H9 (cell line): Measurements from ENCODE around the gene PDGFRB. TPM values are rescaled to one million over a fixed set of nuclear protein-coding genes. Genes with fewer than 3 reads are reported as not detected.

Experiments
- DNase-seq: peaks from one replicate; pipeline ENCODE4 v3.0.0-alpha.2; 2017
- H2AFZ ChIP-seq: one replicate; pipeline ENCODE4 v1.6.1; 2013; ENCODE audit warnings: mild to moderate bottlenecking, low read length, control low read depth, moderate library complexity
- H2AK5ac ChIP-seq: 2 replicates; pipeline ENCODE4 v1.6.1; 2013; ENCODE audit warnings: low read length, control low read depth, mixed read lengths; ENCODE audit not compliant: insufficient read length
- H2BK120ac ChIP-seq: one replicate; pipeline ENCODE4 v1.6.1; 2013; ENCODE audit warnings: low read depth, mild to moderate bottlenecking, low read length, control low read depth, inconsistent platforms; ENCODE audit not compliant: poor library complexity, severe bottlenecking
- H2BK12ac ChIP-seq: 2 replicates; pipeline ENCODE4 v1.6.1; 2013; ENCODE audit warnings: low read length, control low read depth, mixed read lengths, low read depth; ENCODE audit not compliant: insufficient read length
- H2BK15ac ChIP-seq: 2 replicates; pipeline ENCODE4 v1.6.1; 2013; ENCODE audit warnings: low read depth, low read length, control low read depth
- H2BK20ac ChIP-seq: one replicate; pipeline ENCODE4 v1.6.1; 2013; ENCODE audit warnings: low read depth, mild to moderate bottlenecking, low read length, control low read depth, inconsistent platforms; ENCODE audit not compliant: poor library complexity, severe bottlenecking
- H2BK5ac ChIP-seq: 2 replicates; pipeline ENCODE4 v1.6.1; 2013; ENCODE audit warnings: low read length, control low read depth, mixed read lengths; ENCODE audit not compliant: insufficient read length
- H3K14ac ChIP-seq: 2 replicates; pipeline ENCODE4 v1.6.1; 2013; ENCODE audit warnings: low read length, control low read depth; ENCODE audit not compliant: insufficient read depth
- H3K18ac ChIP-seq: 2 replicates; pipeline ENCODE4 v1.6.1; 2013; ENCODE audit warnings: low read depth, mild to moderate bottlenecking, mixed read lengths, low read length, control low read depth; ENCODE audit not compliant: insufficient read length
- H3K23ac ChIP-seq: 2 replicates; pipeline ENCODE4 v1.6.1; 2013; ENCODE audit warnings: low read length, control low read depth, mixed read lengths, low read depth; ENCODE audit not compliant: insufficient read length
- H3K23me2 ChIP-seq: 2 replicates; pipeline ENCODE4 v1.6.1; 2013; ENCODE audit warnings: low read depth, mild to moderate bottlenecking, mixed read lengths, low read length, control low read depth; ENCODE audit not compliant: insufficient read length, poor library complexity, severe bottlenecking
- H3K27ac ChIP-seq: 2 replicates; pipeline ENCODE4 v1.5.1; 2013; ENCODE audit warnings: low read length, control low read depth, mixed read lengths, low read depth; ENCODE audit not compliant: insufficient read length
- H3K27me3 ChIP-seq: 2 replicates; pipeline ENCODE4 v1.6.1; 2013; ENCODE audit warnings: low read length, control low read depth, inconsistent platforms; ENCODE audit not compliant: insufficient read depth
- H3K4ac ChIP-seq: 2 replicates; pipeline ENCODE4 v1.6.1; 2013; ENCODE audit warnings: low read depth, mild to moderate bottlenecking, control low read depth, inconsistent platforms, low read length, moderate library complexity
- H3K4me1 ChIP-seq: 2 replicates; pipeline ENCODE4 v1.6.1; 2013; ENCODE audit warnings: low read length, control low read depth, inconsistent platforms; ENCODE audit not compliant: insufficient read depth
- H3K4me2 ChIP-seq: 2 replicates; pipeline ENCODE4 v1.6.1; 2013; ENCODE audit warnings: low read length, control low read depth, mixed read lengths; ENCODE audit not compliant: insufficient read length, insufficient read depth
- H3K56ac ChIP-seq: 2 replicates; pipeline ENCODE4 v1.6.1; 2013; ENCODE audit warnings: low read depth, mild to moderate bottlenecking, mixed read lengths, low read length, control low read depth; ENCODE audit not compliant: insufficient read length
- H3K79me1 ChIP-seq: 2 replicates; pipeline ENCODE4 v1.6.1; 2013; ENCODE audit warnings: low read depth, mild to moderate bottlenecking, moderate library complexity, low read length, control low read depth, inconsistent platforms; ENCODE audit not compliant: insufficient read depth, poor library complexity, severe bottlenecking
- H3K79me2 ChIP-seq: 2 replicates; pipeline ENCODE4 v1.6.1; 2013; ENCODE audit warnings: low read length, control low read depth, inconsistent platforms; ENCODE audit not compliant: insufficient read depth
- H3K9ac ChIP-seq: 2 replicates; pipeline ENCODE4 v1.6.1; 2013; ENCODE audit warnings: low read length, control low read depth, mixed read lengths; ENCODE audit not compliant: insufficient read length; ENCODE audit errors: extremely low read depth
- H3K9me3 ChIP-seq: one replicate; pipeline ENCODE4 v1.6.1; 2013; ENCODE audit warnings: low read depth, low read length, inconsistent platforms; ENCODE audit not compliant: control insufficient read depth
- H3T11ph ChIP-seq: one replicate; pipeline ENCODE4 v1.6.1; 2013; ENCODE audit warnings: mild to moderate bottlenecking, low read length, control low read depth, inconsistent platforms
- H4K20me1 ChIP-seq: one replicate; pipeline ENCODE4 v1.6.1; 2013; ENCODE audit not compliant: control insufficient read depth, insufficient read length, insufficient read depth
- H4K5ac ChIP-seq: 2 replicates; pipeline ENCODE4 v1.6.1; 2013; ENCODE audit warnings: low read depth, mild to moderate bottlenecking, mixed read lengths, low read length, control low read depth; ENCODE audit not compliant: insufficient read length
- H4K8ac ChIP-seq: replicated peaks from 2 replicates; pipeline ENCODE4 v1.6.1; 2013; ENCODE audit warnings: low read length, control low read depth, mixed read lengths, low read depth; ENCODE audit not compliant: insufficient read length
- H4K91ac ChIP-seq: 2 replicates; pipeline ENCODE4 v1.6.1; 2013; ENCODE audit warnings: low read depth, mild to moderate bottlenecking, moderate library complexity, mixed read lengths, low read length, control low read depth; ENCODE audit not compliant: insufficient read length
- H3K27ac Mint-ChIP-seq, 3 experiments: 2 replicates in 2 of 3; 3 replicates in 1 of 3; pipeline ENCODE4 v1.8.0; 2020 to 2021; ENCODE audit warnings: mixed read lengths in 3 of 3, mild to moderate bottlenecking in 1 of 3, moderate library complexity in 1 of 3
- H3K27me3 Mint-ChIP-seq: 2 replicates; pipeline ENCODE4 v1.8.0; 2021; ENCODE audit warnings: low read depth, mild to moderate bottlenecking, moderate library complexity, mixed read lengths
- H3K36me3 Mint-ChIP-seq, 3 experiments: 2 replicates in 2 of 3; 3 replicates in 1 of 3; pipeline ENCODE4 v1.8.0; 2020 to 2021; ENCODE audit warnings: low read depth in 3 of 3, mixed read lengths in 3 of 3; ENCODE audit not compliant: insufficient read depth in 1 of 3
- H3K4me1 Mint-ChIP-seq, 2 experiments: 2 replicates each; pipeline ENCODE4 v1.8.0; 2020; ENCODE audit warnings: mixed read lengths in 2 of 2
- H3K4me3 Mint-ChIP-seq, 2 experiments: 2 replicates in 1 of 2; 3 replicates in 1 of 2; pipeline ENCODE4 v1.8.0; 2020 to 2021; ENCODE audit warnings: mild to moderate bottlenecking in 2 of 2, mixed read lengths in 2 of 2, moderate library complexity in 1 of 2
- H3K9me3 Mint-ChIP-seq, 2 experiments: 2 replicates in 1 of 2; 3 replicates in 1 of 2; pipeline ENCODE4 v1.8.0; 2020; ENCODE audit warnings: mild to moderate bottlenecking in 2 of 2, mixed read lengths in 2 of 2, moderate library complexity in 1 of 2
- CTCF ChIP-seq: fragments of 200-600 bp; sonication (generic); conservative IDR thresholded peaks from 3 replicates; pipeline ENCODE4 v1.8.0; 2021; ENCODE audit warnings: antibody characterized with exemption, mild to moderate bottlenecking
- WGBS: extraction: QIAGEN DNeasy Blood & Tissue Kit; methylation state at CpG from one replicate; pipeline ENCODE4 v1.1.7; 2013; ENCODE audit warnings: missing lambda C conversion rate, low lambda C conversion rate, mixed read lengths; ENCODE audit not compliant: insufficient read length; ENCODE audit errors: extremely low coverage; 5-methylcytosine and 5-hydroxymethylcytosine counted together
- total RNA-seq: library from RNA; stranded (reverse); gene quantifications from 2 replicates; pipeline ENCODE4 v1.2.1, GENCODE V29; 2021

PDGFRB gene
- total RNA-seq, 1 experiment from 2014 or later: 2.2 TPM

- Histone ChIP-seq H3T11ph (no peak overlapping the region), H2BK120ac (no peak overlapping the region), H3K23ac (no peak overlapping the region), H3K79me1 (no peaks in the 10 kb centered on the region), H3K27me3 (no peaks in the 10 kb centered on the region), H3K4me2 (no peak overlapping the region), H3K9ac (no peak overlapping the region), H4K91ac (no peak overlapping the region), H3K4ac (no peak overlapping the region), H2BK15ac (no peak overlapping the region), H3K27ac (no peak overlapping the region), H2BK12ac (no peak overlapping the region), H2BK5ac (no peak overlapping the region), H4K20me1 (no peaks in the 10 kb centered on the region), H3K56ac (no peak overlapping the region), H3K18ac (no peak overlapping the region), H2BK20ac (no peak overlapping the region), H3K23me2 (no peaks in the 10 kb centered on the region), H3K79me2 (no peaks in the 10 kb centered on the region), H3K4me1 (no peaks in the 10 kb centered on the region), H3K14ac (no peak overlapping the region), H2AK5ac (no peak overlapping the region), H3K9me3 (no peaks in the 10 kb centered on the region), H4K8ac (no peak overlapping the region), H2AFZ (no peak overlapping the region), H4K5ac (no peak overlapping the region)
- no peaks in the 10 kb centered on the region for H3K36me3 Mint-ChIP-seq
- no peak overlapping the region for H3K27ac Mint-ChIP-seq
- H3K4me3 Mint-ChIP-seq: no peak overlapping the region
- peaks cover 4% of the 10 kb centered on the region; the same call in 1 of the 2 replicates for H3K27me3 Mint-ChIP-seq
- DNase-seq: no peak
- 0 out of 4 replicates have a peak, but pooled peaks cover 0 to 4% of the 10 kb centered on the region in 2 experiments for H3K4me1 Mint-ChIP-seq
- no peaks in the 10 kb centered on the region; a peak in 1 of 5 replicates for H3K9me3 Mint-ChIP-seq
- TF ChIP-seq CTCF: no peak
- WGBS: no CpG with 5 or more reads among the region's 2 CpGs
Observed at GRCh38 chr5:150104550-150104870, 51.1 kb downstream of the PDGFRB start.
